HUES6 (cell line): ENCODE results near the gene ASPA.

Source experiments
- H3K27ac ChIP-seq: 2 replicates; pipeline ENCODE4 v1.7.0; 2013; ENCODE audit warnings: low read depth, mild to moderate bottlenecking, low read length, inconsistent platforms
- H3K27me3 ChIP-seq: 2 replicates; pipeline ENCODE4 v1.6.1; 2013; ENCODE audit warnings: low read length; ENCODE audit not compliant: control insufficient read depth, insufficient read depth
- H3K36me3 ChIP-seq: 2 replicates; pipeline ENCODE4 v1.6.1; 2013; ENCODE audit warnings: low read length; ENCODE audit not compliant: control insufficient read depth, insufficient read depth
- H3K4me1 ChIP-seq: 2 replicates; pipeline ENCODE4 v1.6.1; 2013; ENCODE audit warnings: low read length; ENCODE audit not compliant: control insufficient read depth, insufficient read depth
- H3K4me3 ChIP-seq: 2 replicates; pipeline ENCODE4 v1.5.1; 2013; ENCODE audit warnings: low read depth, low read length
- H3K9ac ChIP-seq: one replicate; pipeline ENCODE4 v1.6.1; 2013; ENCODE audit warnings: mild to moderate bottlenecking, low read length
- H3K9me3 ChIP-seq: 2 replicates; pipeline ENCODE4 v1.6.1; 2013; ENCODE audit warnings: low read depth, low read length; ENCODE audit not compliant: control insufficient read depth, insufficient read depth

ASPA gene

GRCh38 chr17:3526971-3527370, 51.2 kb downstream of the ASPA start:
- Histone ChIP-seq H3K36me3 (no peaks in the 10 kb centered on the region), H3K4me3 (no peak overlapping the region), H3K27me3 (no peaks in the 10 kb centered on the region), H3K27ac (no peak overlapping the region), H3K9me3 (no peaks in the 10 kb centered on the region), H3K9ac (no peak overlapping the region), H3K4me1 (peaks cover 27% of the 10 kb centered on the region)

DNA sequence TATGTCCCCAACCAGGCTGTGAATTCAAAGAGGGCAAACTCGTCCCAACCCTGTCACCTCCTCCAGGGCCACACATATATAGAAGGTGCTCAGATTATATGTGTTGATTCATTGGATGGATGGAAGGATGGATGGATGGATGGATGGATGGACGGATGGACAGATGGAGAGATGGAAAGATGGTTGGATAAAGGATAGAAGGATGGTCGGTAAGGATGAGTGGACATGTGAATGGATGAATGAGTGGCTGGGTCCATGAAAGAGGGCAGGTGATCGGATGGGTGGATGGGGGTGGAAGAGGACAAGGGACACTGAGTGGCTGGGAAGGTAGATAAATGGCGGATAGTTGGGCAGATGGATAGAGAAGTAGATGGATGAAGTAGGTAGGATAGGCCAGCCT, 51.7 kb downstream of the ASPA start:
- H3K4me1 ChIP-seq, result peaks cover 27% of the 10 kb centered on the region
- H3K36me3 ChIP-seq, result no peaks in the 10 kb centered on the region
- H3K4me3 ChIP-seq, result no peak overlapping the region
- H3K9ac ChIP-seq, result no peak overlapping the region
- H3K9me3 ChIP-seq, result no peaks in the 10 kb centered on the region
- no peak overlapping the region for H3K27ac ChIP-seq
- no peaks in the 10 kb centered on the region for H3K27me3 ChIP-seq

DNA sequence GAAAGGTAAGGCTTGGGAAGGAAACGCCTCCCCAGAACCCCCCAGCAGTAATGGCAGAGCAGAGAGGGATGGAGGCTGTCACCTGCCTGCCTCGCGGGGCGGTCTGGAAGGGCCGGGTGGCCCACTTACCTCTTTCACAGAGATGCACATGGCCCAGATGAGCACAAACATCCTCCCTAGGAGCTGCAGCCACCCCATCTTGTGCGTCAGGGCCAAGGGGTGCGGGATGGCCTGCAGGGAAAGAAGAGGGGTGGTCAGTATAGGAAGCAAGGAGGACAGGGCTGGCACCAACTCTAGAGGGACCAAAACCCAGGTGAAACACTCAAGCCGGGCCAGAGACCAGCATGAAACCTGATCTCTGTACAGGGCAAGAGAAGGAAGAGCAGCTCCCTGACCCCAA, 52.1 kb downstream of the ASPA start:
- peaks cover 27% of the 10 kb centered on the region for H3K4me1 ChIP-seq
- H3K4me3 ChIP-seq, result no peak overlapping the region
- no peak overlapping the region for H3K9ac ChIP-seq
- no peaks in the 10 kb centered on the region for H3K36me3 ChIP-seq
- H3K27me3 ChIP-seq, result no peaks in the 10 kb centered on the region
- no peak overlapping the region for H3K27ac ChIP-seq
- no peaks in the 10 kb centered on the region for H3K9me3 ChIP-seq

- H3K36me3 ChIP-seq, result no peaks in the 10 kb centered on the region
- H3K27ac ChIP-seq, result no peak overlapping the region
- peaks cover 27% of the 10 kb centered on the region for H3K4me1 ChIP-seq
- H3K9me3 ChIP-seq, result no peaks in the 10 kb centered on the region
- no peak overlapping the region for H3K4me3 ChIP-seq
- no peaks in the 10 kb centered on the region for H3K27me3 ChIP-seq
- no peak overlapping the region for H3K9ac ChIP-seq
Observed at GRCh38 chr17:3528403-3528851, 52.6 kb downstream of the ASPA start.

DNA sequence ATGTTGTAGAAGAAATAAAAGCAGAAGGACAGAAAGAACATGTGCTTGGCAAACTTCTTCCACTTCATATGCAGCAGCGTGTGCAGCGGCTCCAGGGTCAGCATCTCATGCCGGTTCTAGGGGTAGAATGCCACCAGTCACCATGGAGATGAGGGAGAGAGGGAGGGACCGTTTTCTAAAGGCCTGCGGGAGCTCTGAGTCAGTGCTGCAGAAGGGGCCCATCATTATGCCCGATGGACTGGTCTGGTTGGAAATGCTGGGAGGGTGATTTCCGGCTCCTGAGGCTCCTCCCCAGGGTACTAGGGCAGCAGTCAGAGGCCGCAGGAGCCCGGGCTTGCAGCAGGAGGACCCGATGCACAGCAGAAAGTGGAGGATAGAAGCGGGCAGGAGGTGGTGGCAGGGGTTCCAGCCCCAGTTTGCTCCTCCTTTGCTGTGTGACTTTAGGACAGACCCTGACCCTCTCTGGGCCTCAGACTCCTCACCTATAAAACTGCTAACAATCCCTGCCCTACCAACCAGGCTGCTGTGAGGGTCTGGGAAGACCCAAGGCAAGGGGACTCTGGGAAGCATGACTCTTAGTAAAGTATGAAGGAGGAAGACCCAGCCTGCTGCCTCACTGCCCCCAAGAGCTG, 53.2 kb downstream of the ASPA start:
- Histone ChIP-seq H3K27ac (no peak overlapping the region), H3K9ac (no peak overlapping the region), H3K27me3 (no peaks in the 10 kb centered on the region), H3K9me3 (no peaks in the 10 kb centered on the region), H3K4me1 (peaks cover 27% of the 10 kb centered on the region), H3K36me3 (no peaks in the 10 kb centered on the region), H3K4me3 (no peak overlapping the region)

DNA sequence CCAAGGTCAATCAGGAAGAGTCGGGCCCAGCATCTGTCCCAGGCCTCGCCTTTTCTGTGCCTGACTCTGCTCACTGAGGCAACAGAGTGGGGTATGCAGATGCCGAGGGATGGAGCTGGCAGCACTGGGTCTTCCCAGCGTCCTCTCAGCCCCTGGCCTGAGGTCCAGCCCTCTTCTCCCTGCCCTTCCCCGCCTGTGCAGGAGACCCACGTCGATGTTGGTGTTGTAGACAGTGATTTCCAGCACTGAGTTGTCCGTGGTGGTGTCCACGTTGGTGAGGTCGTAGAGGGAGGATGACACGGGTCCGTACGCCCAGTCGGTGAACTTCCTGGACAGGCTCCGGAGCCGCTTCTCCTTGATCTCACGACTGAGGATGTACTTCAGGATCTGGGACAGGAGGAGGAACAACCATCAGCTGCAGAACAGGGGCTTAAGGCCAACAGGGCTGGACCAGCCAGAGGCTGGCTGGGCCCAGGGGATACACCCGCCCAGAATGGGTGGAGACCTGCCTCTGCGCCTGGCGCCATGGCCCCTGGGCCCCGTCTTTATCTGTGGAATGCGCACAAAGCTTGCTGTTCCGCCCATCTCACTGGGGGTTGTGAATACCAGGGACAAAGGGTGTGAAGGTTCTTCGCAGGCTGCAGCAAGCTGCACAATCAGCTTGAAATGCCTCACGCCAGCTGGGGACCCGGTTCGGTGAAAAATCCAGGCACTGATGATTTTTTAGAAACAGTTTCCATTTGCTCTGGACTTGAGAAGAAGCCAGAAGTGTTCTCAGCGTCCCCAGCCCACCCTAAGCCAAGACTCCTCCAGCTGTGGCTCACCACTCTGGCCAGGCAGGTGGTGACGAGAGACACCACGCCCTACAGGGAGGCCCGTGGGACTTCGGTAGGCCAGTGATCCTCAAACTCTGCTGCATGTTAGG, 54.3 kb downstream of the ASPA start:
- H3K27ac ChIP-seq, result peak overlapping the region; percentile 64; the same call in 1 of the 2 replicates
- H3K4me3 ChIP-seq, result peak overlapping the region; percentile 33; the same call in 1 of the 2 replicates
- no peaks in the 10 kb centered on the region for H3K36me3 ChIP-seq
- peak overlapping the region; percentile 74 for H3K9ac ChIP-seq
- no peaks in the 10 kb centered on the region for H3K27me3 ChIP-seq
- no peaks in the 10 kb centered on the region for H3K9me3 ChIP-seq
- peaks cover 27% of the 10 kb centered on the region for H3K4me1 ChIP-seq

- Histone ChIP-seq H3K36me3 (no peaks in the 10 kb centered on the region), H3K27me3 (no peaks in the 10 kb centered on the region), H3K4me3 (no peak overlapping the region), H3K27ac (no peak overlapping the region), H3K9ac (no peak overlapping the region), H3K9me3 (no peaks in the 10 kb centered on the region), H3K4me1 (peaks cover 32% of the 10 kb centered on the region)
Observed at GRCh38 chr17:3531266-3532101, 55.7 kb downstream of the ASPA start.

DNA sequence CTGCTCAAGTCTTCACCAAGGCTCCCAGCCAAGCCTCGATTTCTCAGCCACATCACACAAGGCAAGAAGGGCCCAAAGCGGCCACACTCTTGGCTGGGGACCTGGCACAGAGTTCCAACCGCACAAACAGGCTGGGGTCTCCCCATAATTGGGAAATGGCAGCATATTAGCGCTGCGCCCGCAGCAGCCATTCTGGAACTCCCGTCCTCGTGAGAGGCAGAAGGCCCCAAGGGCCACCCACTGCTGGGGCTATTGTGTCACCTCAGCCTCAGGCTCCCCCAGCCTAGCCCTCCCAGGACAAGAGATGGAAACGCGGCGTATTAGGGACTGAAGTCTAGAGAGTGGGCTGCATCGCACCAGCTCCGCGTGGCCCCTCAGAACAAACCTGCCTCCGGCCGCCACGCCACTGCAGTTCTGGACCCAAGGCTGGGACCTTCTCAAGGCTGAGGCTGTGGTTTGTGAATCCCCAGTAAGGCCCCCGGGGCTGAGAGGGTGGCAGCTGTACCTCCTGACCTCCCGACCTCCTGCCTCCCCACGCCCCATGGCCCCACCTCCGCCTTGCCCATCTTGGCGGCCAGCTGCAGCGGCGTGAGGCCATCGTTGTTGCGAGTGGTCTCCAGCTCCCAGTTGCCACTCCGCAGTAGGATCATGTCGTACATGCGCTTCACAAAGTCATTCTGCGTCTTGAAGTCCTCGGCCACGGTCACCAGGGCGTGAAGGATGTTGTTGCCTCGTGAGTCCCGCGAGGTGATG, 56.5 kb downstream of the ASPA start:
- H3K36me3 ChIP-seq, result no peaks in the 10 kb centered on the region
- H3K27ac ChIP-seq, result no peak overlapping the region
- H3K9me3 ChIP-seq, result no peaks in the 10 kb centered on the region
- H3K4me3 ChIP-seq, result no peak overlapping the region
- H3K9ac ChIP-seq, result no peak overlapping the region
- H3K4me1 ChIP-seq, result peaks cover 32% of the 10 kb centered on the region
- H3K27me3 ChIP-seq, result no peaks in the 10 kb centered on the region

DNA sequence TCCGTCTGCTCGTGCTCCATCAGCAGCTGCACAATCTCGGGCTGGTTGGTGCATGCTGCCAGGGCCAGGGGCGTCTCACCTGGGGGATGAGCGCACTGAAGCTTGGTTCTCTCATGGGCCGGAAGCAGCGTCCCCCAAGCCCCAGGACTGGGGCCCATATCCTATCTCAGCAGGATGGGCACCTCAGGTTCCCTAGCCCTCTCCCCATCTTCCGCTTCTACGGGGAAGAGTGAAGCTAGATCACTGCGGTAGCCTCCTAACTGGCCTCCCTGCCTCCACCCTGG, 57.0 kb downstream of the ASPA start:
- Histone ChIP-seq H3K36me3 (no peaks in the 10 kb centered on the region), H3K9ac (no peak overlapping the region), H3K27me3 (no peaks in the 10 kb centered on the region), H3K4me1 (peaks cover 32% of the 10 kb centered on the region), H3K9me3 (no peaks in the 10 kb centered on the region), H3K27ac (no peak overlapping the region), H3K4me3 (no peak overlapping the region)

- Histone ChIP-seq H3K9me3 (no peaks in the 10 kb centered on the region), H3K4me3 (no peak overlapping the region), H3K36me3 (no peaks in the 10 kb centered on the region), H3K4me1 (peaks cover 25% of the 10 kb centered on the region), H3K27me3 (no peaks in the 10 kb centered on the region), H3K9ac (no peak overlapping the region), H3K27ac (no peak overlapping the region)
Observed at GRCh38 chr17:3533752-3534151, 58.0 kb downstream of the ASPA start.
